GM18867 (cell line): ENCODE results near the gene POLN.
"Not testable (repeated sequence)": the region's sequence is repeated elsewhere in the genome, so short reads cannot be mapped to it uniquely, and the experiment has no call there.

Source experiments
- ATAC-seq: cut with Tn5 transposase; IDR thresholded peaks from one replicate; pipeline ENCODE4 v1.9.1; 2021; ENCODE audit warnings: mild to moderate bottlenecking, moderate library complexity; ENCODE audit not compliant: unreplicated experiment

POLN gene

GRCh38 chr4:2044542-2045517 is 197.1 kb downstream of the POLN start:
- no peak for ATAC-seq

DNA sequence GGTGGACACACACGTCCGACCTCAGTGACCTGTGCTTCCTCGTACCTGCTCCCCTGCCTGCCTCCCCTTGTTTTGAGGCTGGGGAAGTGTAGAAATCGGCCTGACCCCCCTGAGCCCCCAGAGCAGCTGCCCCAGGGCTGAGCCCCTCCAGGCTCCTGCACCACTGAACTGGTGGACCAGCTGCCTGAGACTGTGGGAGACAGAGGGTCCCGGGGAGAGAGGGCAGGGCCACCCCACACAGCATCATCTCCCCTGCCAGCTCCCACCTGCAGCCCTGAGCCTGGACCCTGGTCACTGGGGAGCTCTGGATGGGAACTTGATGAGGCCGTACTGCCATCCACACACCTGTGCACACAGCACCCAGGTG is 197.8 kb downstream of the POLN start:
- ATAC-seq = no peak

GRCh38 chr4:2043396-2044118 is 198.4 kb downstream of the POLN start:
- ATAC-seq = no peak

DNA sequence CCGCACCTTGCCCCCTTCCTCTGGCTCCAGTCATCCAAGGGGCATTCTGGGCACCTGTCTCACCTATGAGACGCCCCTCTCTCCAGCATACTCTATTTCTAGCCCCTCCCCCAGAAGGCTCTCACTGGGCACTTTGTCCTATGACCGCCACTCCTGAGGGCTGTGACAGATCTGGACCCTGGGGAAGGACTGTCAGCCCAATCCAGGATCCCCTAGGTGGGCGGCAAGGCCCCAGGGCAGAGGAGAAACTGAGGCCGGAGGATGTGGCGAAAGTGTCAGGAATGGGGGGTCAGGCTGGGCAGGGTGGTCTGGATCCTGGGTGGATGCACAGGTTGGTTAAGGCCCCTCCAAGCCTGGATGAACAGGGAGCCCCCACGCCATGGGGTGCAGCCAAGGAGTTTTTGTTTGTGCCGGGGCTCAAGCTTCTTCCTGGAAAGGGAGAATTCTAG is 198.9 kb downstream of the POLN start:
- ATAC-seq = no peak

GRCh38 chr4:2042204-2042946 is 199.5 kb downstream of the POLN start:
- ATAC-seq = peak; percentile 38

DNA sequence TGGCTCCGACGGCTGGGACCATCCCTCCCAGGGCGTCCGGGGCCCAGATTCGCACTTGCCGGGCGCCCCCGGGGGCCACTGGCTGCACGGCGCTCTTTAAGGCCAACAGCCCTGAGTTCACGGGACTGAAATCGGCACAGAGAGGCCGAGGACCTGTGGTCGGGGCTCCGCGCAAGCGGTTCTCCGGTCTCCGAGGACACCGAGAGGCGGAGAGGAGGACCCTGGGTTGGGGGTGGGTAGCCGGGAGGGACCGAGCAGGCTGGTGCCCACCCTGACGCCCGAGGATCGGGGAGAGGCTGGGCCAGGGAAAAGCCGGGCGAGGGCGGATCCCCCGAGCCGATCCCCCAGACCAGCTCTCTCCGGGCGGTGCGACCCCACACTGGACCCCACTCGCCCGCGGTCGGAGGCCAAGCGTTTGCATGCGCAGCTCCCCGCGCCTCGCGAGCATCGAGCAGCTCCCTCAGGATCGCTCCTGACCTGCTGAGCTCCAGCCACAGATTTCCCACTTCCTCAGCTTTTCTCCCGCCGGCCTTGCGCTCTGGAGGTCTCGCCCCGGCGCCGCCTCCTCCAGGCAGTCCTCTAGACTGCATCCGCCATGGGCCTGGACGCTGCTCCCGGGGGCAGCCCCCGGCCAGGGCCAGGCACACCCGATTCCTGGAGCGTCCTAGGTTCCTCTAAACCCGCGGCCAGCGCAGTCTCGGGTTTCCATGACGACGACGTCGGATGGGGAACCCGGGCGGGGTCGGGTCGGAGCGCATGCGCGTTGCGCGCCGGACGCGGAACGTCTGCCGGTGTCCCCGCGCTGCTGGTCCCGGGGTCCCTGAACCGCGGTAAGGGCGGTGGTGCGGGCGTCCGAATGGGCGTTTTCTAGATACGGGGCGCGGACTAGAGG is 200.4 kb downstream of the POLN start:
- ATAC-seq = peak; percentile 73

DNA sequence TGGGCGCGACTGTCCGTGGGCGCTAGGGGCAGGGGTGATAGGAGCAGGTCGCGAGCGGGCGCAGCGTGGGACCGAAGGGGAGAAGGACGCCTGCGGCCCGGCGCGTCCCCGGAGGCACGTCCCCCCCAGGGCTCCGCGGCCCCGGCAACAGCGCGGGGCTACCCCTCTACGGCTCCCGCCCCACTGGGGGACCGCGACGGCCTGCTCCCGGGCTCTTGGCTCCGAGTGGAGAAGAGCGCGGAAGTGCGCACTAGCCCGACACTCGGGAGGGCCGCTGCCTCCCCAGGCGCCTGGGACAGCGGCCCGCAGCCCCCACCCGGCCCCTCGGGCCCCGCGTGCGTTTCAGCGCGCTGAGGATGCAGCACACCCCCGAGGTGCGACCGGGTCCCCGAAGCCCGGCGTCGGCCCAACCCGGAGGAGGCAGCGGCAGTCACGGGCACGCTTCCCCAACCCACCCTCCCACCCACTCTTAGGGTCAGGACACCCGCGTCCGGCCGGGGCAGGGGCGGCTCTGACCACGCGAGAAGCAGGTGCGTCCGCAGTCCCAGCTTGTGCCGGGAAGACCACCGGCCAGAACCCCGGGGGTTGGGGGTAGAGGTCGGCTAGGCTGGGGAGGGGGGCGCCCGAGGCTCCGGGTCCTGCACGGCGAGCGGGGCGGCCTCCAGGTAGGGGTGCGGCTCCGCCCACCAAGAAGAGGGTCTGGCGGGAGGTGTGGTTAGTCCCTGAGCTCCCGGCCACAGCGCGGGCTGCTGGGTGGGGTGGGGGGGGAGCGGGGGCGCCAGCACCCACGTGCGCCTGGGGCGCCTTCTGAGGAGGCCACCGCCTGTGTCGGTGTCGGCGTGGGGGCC is 201.3 kb downstream of the POLN start:
- ATAC-seq = no peak

DNA sequence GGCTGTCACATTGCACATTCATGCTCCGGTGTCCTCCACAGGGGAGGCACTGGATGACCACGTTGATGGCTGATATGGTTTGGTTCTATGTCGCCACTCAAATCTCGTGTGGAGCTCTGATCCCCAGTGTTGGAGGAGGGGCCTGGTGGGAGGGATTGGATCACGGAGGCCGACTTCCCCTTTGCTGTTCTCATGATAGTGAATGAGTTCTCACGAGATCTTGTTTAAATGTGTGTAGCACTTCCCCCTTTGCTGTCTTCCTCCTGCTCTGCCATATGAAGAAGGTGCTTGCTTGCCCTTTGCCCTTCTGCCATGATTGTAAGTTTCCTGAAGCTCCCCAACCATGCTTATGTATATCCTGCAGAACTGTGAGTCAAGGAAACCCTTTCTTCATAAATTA is 205.1 kb downstream of the POLN start:
- no peak for ATAC-seq

- ATAC-seq = no peak
These were observed 205.6 kb downstream of the POLN start for GRCh38 chr4:2036327-2036726.

- not testable (repeated sequence) for ATAC-seq
These were observed 210.8 kb downstream of the POLN start for GRCh38 chr4:2031161-2031560.

- ATAC-seq = not testable (repeated sequence)
These were observed 214.8 kb downstream of the POLN start for GRCh38 chr4:2027120-2027519.

- ATAC-seq = no peak
These were observed 216.1 kb downstream of the POLN start for GRCh38 chr4:2025817-2026216.

- no peak for ATAC-seq
These were observed 217.2 kb downstream of the POLN start for GRCh38 chr4:2024683-2025082.
